GM12875 (cell line): ENCODE data around the gene SPTLC2.
"Not testable (repeated sequence)": the region's sequence is repeated elsewhere in the genome, so short reads cannot be mapped to it uniquely, and the experiment has no call there.

Experiments used
- H3K4me3 ChIP-seq: one replicate; pipeline ENCODE4 v1.5.1; 2011; ENCODE audit warnings: low read depth, low read length, control low read depth
- TF ChIP-seq, protein P1 (sequence below): IDR thresholded peaks from 2 replicates; pipeline ENCODE4 v1.5.1; 2011; ENCODE audit warnings: low read depth, mild to moderate bottlenecking, control low read depth, inconsistent platforms, low read length, moderate library complexity, borderline replicate concordance; ENCODE audit not compliant: insufficient read depth

Gene SPTLC2

DNA sequence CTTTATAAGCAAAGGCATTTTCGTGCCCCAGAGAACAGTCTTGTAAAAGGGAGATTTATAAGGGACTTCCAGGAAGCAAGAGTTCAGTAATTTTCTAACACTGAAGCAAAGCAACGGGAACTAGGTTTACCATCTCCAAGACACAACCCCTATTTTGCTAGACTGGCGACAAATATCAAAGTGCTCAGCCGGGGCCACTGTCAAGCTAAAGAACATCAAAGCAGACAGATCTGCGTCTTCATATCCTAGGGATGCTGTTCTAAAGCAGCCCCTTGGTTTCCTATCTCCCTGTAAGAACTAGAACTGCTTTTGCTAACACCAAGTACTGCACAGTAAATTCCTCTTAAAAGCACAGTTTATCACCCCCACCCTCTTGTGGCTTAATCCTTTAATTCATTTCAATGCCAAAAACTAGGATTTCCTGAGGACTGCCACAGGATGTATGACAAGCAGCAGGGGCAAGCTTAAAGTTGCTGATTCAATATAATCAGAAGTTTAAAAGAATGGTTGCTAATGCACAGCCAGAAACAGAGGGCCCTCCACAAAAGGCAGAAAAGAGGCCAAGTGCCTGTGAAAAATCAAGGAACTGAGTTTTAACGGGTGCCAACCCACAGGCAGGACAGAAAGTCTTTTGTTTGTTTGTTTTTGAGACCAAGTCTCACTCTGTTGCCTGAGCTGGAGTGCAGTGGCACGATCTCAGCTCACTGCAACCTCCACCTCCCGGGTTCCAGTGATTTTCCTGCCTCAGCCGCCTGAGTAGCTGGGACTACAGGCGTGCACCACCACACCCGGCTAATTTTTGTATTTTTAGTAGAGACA lies 73.8 kb downstream of the SPTLC2 start:
- TF ChIP-seq, protein P1, sequence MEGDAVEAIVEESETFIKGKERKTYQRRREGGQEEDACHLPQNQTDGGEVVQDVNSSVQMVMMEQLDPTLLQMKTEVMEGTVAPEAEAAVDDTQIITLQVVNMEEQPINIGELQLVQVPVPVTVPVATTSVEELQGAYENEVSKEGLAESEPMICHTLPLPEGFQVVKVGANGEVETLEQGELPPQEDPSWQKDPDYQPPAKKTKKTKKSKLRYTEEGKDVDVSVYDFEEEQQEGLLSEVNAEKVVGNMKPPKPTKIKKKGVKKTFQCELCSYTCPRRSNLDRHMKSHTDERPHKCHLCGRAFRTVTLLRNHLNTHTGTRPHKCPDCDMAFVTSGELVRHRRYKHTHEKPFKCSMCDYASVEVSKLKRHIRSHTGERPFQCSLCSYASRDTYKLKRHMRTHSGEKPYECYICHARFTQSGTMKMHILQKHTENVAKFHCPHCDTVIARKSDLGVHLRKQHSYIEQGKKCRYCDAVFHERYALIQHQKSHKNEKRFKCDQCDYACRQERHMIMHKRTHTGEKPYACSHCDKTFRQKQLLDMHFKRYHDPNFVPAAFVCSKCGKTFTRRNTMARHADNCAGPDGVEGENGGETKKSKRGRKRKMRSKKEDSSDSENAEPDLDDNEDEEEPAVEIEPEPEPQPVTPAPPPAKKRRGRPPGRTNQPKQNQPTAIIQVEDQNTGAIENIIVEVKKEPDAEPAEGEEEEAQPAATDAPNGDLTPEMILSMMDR: no peak
- H3K4me3 ChIP-seq: no peak overlapping the region

DNA sequence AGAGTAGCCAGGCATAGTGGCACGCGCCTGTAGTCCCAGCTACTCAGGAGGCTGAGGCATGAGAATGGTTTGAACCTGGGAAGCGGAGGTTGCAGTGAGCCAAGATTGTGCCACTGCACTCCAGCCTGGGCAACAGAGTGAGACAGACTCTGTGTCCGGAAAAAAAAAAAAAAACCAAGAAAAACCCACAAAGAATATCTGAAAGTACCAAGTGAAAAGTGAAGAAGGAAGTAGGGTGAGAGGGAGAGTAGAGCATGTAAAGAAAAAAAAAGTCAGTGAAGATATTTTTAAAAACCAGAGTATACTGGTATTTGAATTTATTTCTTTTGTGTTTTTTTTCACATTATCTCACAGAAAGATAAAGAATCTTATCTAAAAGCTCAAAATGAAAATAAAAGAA lies 74.5 kb downstream of the SPTLC2 start:
- H3K4me3 ChIP-seq: no peak overlapping the region
- TF ChIP-seq, protein P1: no peak

DNA sequence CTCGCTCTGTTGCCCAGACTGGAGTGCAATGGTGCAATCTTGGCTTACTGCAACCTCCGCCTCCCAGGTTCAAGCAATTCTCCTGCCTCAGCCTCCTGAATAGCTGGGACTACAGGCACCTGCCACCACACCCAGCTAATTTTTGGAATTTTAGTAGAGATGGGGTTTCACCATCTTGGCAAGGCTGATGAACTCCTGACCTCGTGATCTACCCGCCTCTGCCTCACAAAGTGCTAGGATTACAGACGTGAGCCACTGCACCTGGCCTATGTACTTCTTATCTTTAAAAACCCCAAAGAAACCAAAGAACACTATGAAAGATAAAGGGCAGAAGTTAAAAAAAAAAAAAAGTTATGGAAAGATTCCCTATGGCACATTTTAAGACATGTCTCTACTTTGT lies 79.5 kb downstream of the SPTLC2 start:
- H3K4me3 ChIP-seq: not testable (repeated sequence)

DNA sequence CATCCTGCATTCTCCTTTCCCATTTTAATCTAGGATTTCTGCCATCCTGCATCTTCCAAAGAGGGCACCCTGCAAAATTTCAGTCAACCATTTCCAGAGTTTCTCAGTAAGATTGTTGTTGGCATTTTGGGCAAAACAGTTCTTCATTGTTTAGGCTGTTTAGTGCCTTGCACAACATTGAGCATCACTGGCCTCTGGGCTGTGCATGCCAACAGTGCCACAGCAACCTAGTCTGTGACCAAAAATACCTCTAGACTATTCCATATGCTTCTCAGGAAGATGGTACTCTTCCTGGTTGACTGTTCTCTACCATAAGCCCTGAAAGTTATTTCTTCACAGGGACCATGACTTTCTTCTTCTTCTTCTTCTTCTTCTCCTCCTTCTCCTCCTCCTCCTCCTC lies 85.4 kb downstream of the SPTLC2 start:
- no peak overlapping the region for H3K4me3 ChIP-seq
- TF ChIP-seq, protein P1: no peak

DNA sequence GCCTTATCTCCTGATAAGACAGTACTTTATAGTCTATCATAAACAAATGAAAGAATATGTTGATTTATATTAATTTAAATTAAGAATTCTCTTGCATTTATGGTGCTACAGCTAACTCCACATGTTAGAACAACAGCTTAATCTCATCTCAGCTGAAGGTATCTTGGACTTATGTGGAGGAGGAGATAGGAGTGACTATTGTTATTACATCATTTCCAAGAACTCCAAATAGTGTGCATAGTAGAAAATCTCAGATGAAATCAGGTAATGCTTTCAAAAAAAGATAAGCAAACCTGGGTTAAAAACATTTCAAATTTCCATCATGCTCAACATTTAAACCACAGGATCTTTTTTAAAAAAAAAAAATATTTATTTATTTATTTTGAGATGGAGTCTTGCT lies 86.5 kb downstream of the SPTLC2 start:
- H3K4me3 ChIP-seq: no peak overlapping the region
- TF ChIP-seq, protein P1: no peak

DNA sequence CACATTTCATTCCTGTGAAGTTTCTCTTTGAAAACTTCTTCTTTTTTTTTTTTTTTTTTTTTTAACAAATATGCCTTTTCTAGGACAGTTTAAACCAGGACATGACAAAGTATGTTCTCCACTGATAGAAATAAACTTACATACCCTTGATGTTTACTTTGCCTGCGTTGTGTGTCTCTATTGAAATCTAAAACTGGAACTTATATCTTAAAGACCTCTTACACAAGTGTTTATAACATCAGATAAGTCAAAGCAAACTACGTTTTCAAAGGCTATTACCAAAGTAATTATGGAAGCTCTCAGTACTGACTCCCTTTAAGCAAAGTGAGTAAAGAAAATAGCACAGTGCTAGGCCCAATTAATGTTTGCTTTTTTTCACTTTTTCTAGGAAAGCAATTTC lies 87.2 kb downstream of the SPTLC2 start:
- no peak overlapping the region for H3K4me3 ChIP-seq
- TF ChIP-seq, protein P1: no peak

DNA sequence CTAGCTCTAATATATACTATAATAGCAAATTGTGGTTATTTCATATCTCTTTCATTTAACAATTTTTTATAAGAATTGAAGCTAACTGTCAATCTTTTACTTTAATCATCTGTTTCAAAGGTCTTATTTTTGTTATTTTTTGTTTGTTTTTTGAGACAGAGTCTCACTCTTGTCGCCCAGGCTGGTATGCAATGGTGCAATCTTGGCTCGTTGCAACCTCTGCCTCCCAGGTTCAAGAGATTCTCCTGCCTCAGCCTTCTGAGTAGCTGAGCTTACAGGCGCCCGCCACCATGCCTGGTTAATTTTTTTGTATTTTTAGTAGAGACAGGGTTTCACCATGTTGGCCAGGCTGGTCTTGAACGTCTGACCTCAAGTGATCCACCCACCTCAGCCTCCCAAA lies 87.7 kb downstream of the SPTLC2 start:
- not testable (repeated sequence) for H3K4me3 ChIP-seq

DNA sequence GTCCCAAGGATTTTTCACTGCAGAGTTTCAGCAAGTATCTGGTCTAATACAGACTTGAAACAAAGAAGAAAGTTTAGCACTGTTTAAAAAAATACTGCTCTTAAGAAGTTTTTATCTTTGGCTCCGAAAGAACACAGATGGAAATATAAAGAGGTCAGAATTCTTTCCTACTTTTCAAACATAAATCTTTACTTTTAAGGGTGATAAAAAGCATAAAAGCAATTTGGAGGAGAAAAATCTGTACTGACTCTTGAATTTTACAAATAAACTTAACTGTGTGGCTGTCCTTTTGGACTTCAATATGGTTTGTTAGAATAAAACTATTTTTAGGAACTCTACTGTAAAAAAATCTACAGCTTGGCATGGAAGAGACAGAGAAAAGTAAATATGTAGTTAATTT lies 90.2 kb downstream of the SPTLC2 start:
- H3K4me3 ChIP-seq: no peak overlapping the region
- TF ChIP-seq, protein P1: no peak
